ENCODE results near the gene PLK5. TPM values are rescaled to one million over a fixed set of nuclear protein-coding genes. Genes with fewer than 3 reads are reported as not detected.
A peak's percentile ranks its signal among the peaks of the same experiment; 100 is the strongest.

The PLK5 gene
- total and polyA plus RNA-seq, 2 donors (not counting 1 experiment from before 2014, with no cell fraction given): not detected

- H3K9ac ChIP-seq (ENCODE audit: insufficient read depth, low read length): no peak overlapping the region
- H3K79me2 ChIP-seq (ENCODE audit: control insufficient read depth, insufficient read depth, low read length): peaks cover 60% of the 10 kb centered on the region
- H4K20me1 ChIP-seq (ENCODE audit: control insufficient read depth, extremely low read depth, insufficient read depth, low read length): peaks cover 2% of the 10 kb centered on the region
- H3K27ac ChIP-seq (ENCODE audit: insufficient read depth, low read length): no peak overlapping the region
- peaks cover 7% of the 10 kb centered on the region for H3K4me1 ChIP-seq (ENCODE audit: control insufficient read depth, extremely low read depth, insufficient read depth, low read length)
- no peak overlapping the region for H3K4me3 ChIP-seq (replicated peaks in 1 of 4; ENCODE audit: control extremely low read depth in 1 of 4, insufficient read depth in 1 of 4, low read depth in 3 of 4, low read length in 4 of 4)
- no peak for DNase-seq (ENCODE audit: low read depth in 2 of 2)
- peaks cover 2% of the 10 kb centered on the region for H3K36me3 ChIP-seq (ENCODE audit: control insufficient read depth, insufficient read depth, low read length)
- H3K27me3 ChIP-seq (ENCODE audit: control insufficient read depth, insufficient read depth, low read length): no peaks in the 10 kb centered on the region
- no peak overlapping the region for H3K4me2 ChIP-seq (ENCODE audit: extremely low read depth, insufficient read depth, low read length)
- H3K9me3 ChIP-seq (ENCODE audit: control insufficient read depth, insufficient read depth, low read depth, low read length): no peaks in the 10 kb centered on the region
- TF ChIP-seq CTCF (conservative IDR thresholded peaks at IDR 0.05 in 1 of 2, IDR thresholded peaks at IDR 0.05 in 1 of 2; ENCODE audit: low read depth in 1 of 2, low read length in 2 of 2): no peak
- TF ChIP-seq EZH2 (IDR thresholded peaks at IDR 0.05; ENCODE audit: low read length, missing control alignments): no peak
- no peak overlapping the region for H2AFZ ChIP-seq (ENCODE audit: low read length)
These were observed 37.5 kb downstream of the PLK5 start for GRCh38 chr19:1561236-1561842.

- peaks cover 7% of the 10 kb centered on the region for H3K4me1 ChIP-seq (ENCODE audit: control insufficient read depth, extremely low read depth, insufficient read depth, low read length)
- peaks cover 65% of the 10 kb centered on the region for H3K79me2 ChIP-seq (ENCODE audit: control insufficient read depth, insufficient read depth, low read length)
- no peaks in the 10 kb centered on the region for H3K27me3 ChIP-seq (ENCODE audit: control insufficient read depth, insufficient read depth, low read length)
- H4K20me1 ChIP-seq (ENCODE audit: control insufficient read depth, extremely low read depth, insufficient read depth, low read length): peaks cover 2% of the 10 kb centered on the region
- H3K9ac ChIP-seq (ENCODE audit: insufficient read depth, low read length): no peak overlapping the region
- DNase-seq (ENCODE audit: low read depth in 2 of 2): no peak
- H3K4me3 ChIP-seq (replicated peaks in 1 of 4; ENCODE audit: control extremely low read depth in 1 of 4, insufficient read depth in 1 of 4, low read depth in 3 of 4, low read length in 4 of 4): no peak overlapping the region
- no peak overlapping the region for H3K27ac ChIP-seq (ENCODE audit: insufficient read depth, low read length)
- H3K9me3 ChIP-seq (ENCODE audit: control insufficient read depth, insufficient read depth, low read depth, low read length): no peaks in the 10 kb centered on the region
- H2AFZ ChIP-seq (ENCODE audit: low read length): no peak overlapping the region
- H3K36me3 ChIP-seq (ENCODE audit: control insufficient read depth, insufficient read depth, low read length): no peaks in the 10 kb centered on the region
- no peak overlapping the region for H3K4me2 ChIP-seq (ENCODE audit: extremely low read depth, insufficient read depth, low read length)
- TF ChIP-seq EZH2 (IDR thresholded peaks at IDR 0.05; ENCODE audit: low read length, missing control alignments): no peak
- TF ChIP-seq CTCF (conservative IDR thresholded peaks at IDR 0.05 in 1 of 2, IDR thresholded peaks at IDR 0.05 in 1 of 2; ENCODE audit: low read depth in 1 of 2, low read length in 2 of 2): no peak
These were observed 39.4 kb downstream of the PLK5 start for GRCh38 chr19:1563251-1563650.

GRCh38 chr19:1566392-1567115 lies 42.7 kb downstream of the PLK5 start:
- no peak overlapping the region for H2AFZ ChIP-seq (ENCODE audit: low read length)
- peaks cover 43% of the 10 kb centered on the region for H3K79me2 ChIP-seq (ENCODE audit: control insufficient read depth, insufficient read depth, low read length)

More at GRCh38 chr19:1566392-1567115, 42.7 kb downstream of the PLK5 start:
- H3K4me1 ChIP-seq (ENCODE audit: control insufficient read depth, extremely low read depth, insufficient read depth, low read length): peaks cover 7% of the 10 kb centered on the region
- H4K20me1 ChIP-seq (ENCODE audit: control insufficient read depth, extremely low read depth, insufficient read depth, low read length): no peaks in the 10 kb centered on the region
- peak overlapping the region; percentile 67 to 84 (median 79) for H3K4me3 ChIP-seq (replicated peaks in 1 of 4; ENCODE audit: control extremely low read depth in 1 of 4, insufficient read depth in 1 of 4, low read depth in 3 of 4, low read length in 4 of 4)
- peak overlapping the region; percentile 83 for H3K27ac ChIP-seq (ENCODE audit: insufficient read depth, low read length)
- H3K9ac ChIP-seq (ENCODE audit: insufficient read depth, low read length): peak overlapping the region; percentile 89
- H3K4me2 ChIP-seq (ENCODE audit: extremely low read depth, insufficient read depth, low read length): peak overlapping the region; percentile 80
- TF ChIP-seq CTCF (conservative IDR thresholded peaks at IDR 0.05 in 1 of 2, IDR thresholded peaks at IDR 0.05 in 1 of 2; ENCODE audit: low read depth in 1 of 2, low read length in 2 of 2) (no peak), EZH2 (IDR thresholded peaks at IDR 0.05; ENCODE audit: low read length, missing control alignments) (no peak)
- H3K27me3 ChIP-seq (ENCODE audit: control insufficient read depth, insufficient read depth, low read length): no peaks in the 10 kb centered on the region
- H3K9me3 ChIP-seq (ENCODE audit: control insufficient read depth, insufficient read depth, low read depth, low read length): no peaks in the 10 kb centered on the region
- no peaks in the 10 kb centered on the region for H3K36me3 ChIP-seq (ENCODE audit: control insufficient read depth, insufficient read depth, low read length)
- DNase-seq (ENCODE audit: low read depth in 2 of 2): peak; percentile 79 to 87
